Mucosa of descending colon (tissue), 3 donors: ENCODE measurements around the gene B3GALT2. TPM values are rescaled to one million over a fixed set of nuclear protein-coding genes. Genes with fewer than 3 reads are reported as not detected.
A peak's percentile ranks its signal among the peaks of the same experiment; 100 is the strongest.
"Not testable (repeated sequence)": the region's sequence is repeated elsewhere in the genome, so short reads cannot be mapped to it uniquely, and the experiment has no call there.

ENCODE experiments used
- ATAC-seq: fragments of 200-7000 bp; cut with Tn5 transposase; one replicate; pipeline ENCODE4 v1.9.1; 2020; ENCODE audit warnings: mild to moderate bottlenecking, moderate library complexity
- DNase-seq, 3 donors: peaks; one replicate each; pipeline ENCODE4 v3.0.0-alpha.2; 2020
- H3K36me3 ChIP-seq: fragments of 200-600 bp; one replicate; pipeline ENCODE4 v1.8.0; 2021; ENCODE audit warnings: low read depth, mild to moderate bottlenecking
- H3K4me1 ChIP-seq: fragments of 200-600 bp; one replicate; pipeline ENCODE4 v1.8.0; 2021; ENCODE audit warnings: low read depth, mild to moderate bottlenecking
- H3K4me3 ChIP-seq: fragments of 200-600 bp; one replicate; pipeline ENCODE4 v1.8.0; 2021; ENCODE audit warnings: mild to moderate bottlenecking
- H3K9me3 ChIP-seq: fragments of 200-600 bp; one replicate; pipeline ENCODE4 v1.8.0; 2021; ENCODE audit warnings: mild to moderate bottlenecking
- intact Hi-C, 2 donors: fragments of 100-400 bp; cut with DNase I in 1 of 2; cut with micrococcal nuclease in 1 of 2; formaldehyde crosslinking; loops; one replicate each; pipeline versions ENCODE4 v1.11.0 to v1.11.1; 2022; cut with DNase I, micrococcal nuclease
- total RNA-seq, 3 donors: library from RNA; stranded (reverse); fragmentation: NEBNext Ultra II Directional in 2 of 3; extraction: Animal tissue kit (Norgen Biotek cat#: 25700) in 2 of 3; gene quantifications; one replicate each; pipeline versions ENCODE4 v1.2.1 to v1.2.4, GENCODE V29; 2021 to 2023
- TF ChIP-seq, protein P1 (sequence below): fragments of 200-600 bp; IDR thresholded peaks from one replicate; pipeline ENCODE4 v1.8.0; 2022; ENCODE audit warnings: antibody characterized with exemption, mild to moderate bottlenecking
- donor health status: DM: no; HTN: no; CAD: no; lungs with moderate emphysema.
- donor health status: DM: no; HTN: no; CAD: no.
- donor health status: DM: no; HTN: yes; CAD: no.

The B3GALT2 gene
- total RNA-seq, 3 donors from 2014 or later = 0.43 to 1.5 (median 0.67) TPM

DNA sequence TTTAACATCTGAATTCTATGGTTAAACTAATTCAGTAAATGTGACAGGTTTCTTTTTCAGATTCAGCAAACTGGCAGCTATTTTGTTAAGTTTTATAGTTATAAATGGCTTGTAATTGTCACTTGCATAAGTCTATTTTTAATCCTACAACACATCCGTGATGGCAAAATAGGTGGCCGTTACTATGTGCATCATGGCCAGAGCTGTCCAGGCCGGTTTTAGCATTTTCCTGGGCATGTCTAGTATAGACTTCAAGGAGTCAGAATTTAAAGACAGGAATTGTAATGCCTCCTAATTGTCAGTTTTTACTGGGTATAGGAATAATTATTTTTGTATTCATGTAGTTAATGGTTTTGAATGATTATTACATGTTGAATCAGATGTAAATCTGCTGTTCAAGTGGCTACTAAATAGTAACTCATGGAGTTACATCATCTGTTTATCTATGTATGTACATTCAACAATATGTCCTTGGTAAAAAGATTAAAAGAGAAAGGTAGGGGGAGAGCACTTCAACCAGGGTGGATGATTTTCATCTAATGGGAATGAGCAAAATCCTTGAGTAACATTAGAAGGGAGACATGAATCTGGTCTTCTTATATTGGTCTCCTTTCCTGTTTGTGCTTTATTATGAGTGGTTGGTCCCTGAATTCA lies 3.2 kb upstream of the B3GALT2 start:
- intact Hi-C loops = loop anchor here in 1 of 2 donors (10.0 kb wide), 2 partner anchors 215 to 1105 kb away; no protein-coding TSS in a partner anchor
- H3K36me3 ChIP-seq = no peaks in the 10 kb centered on the region
- peaks cover 34% of the 10 kb centered on the region for H3K4me1 ChIP-seq
- no peak overlapping the region for H3K4me3 ChIP-seq
- TF ChIP-seq, protein P1, sequence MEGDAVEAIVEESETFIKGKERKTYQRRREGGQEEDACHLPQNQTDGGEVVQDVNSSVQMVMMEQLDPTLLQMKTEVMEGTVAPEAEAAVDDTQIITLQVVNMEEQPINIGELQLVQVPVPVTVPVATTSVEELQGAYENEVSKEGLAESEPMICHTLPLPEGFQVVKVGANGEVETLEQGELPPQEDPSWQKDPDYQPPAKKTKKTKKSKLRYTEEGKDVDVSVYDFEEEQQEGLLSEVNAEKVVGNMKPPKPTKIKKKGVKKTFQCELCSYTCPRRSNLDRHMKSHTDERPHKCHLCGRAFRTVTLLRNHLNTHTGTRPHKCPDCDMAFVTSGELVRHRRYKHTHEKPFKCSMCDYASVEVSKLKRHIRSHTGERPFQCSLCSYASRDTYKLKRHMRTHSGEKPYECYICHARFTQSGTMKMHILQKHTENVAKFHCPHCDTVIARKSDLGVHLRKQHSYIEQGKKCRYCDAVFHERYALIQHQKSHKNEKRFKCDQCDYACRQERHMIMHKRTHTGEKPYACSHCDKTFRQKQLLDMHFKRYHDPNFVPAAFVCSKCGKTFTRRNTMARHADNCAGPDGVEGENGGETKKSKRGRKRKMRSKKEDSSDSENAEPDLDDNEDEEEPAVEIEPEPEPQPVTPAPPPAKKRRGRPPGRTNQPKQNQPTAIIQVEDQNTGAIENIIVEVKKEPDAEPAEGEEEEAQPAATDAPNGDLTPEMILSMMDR = no peak
- DNase-seq (no peak), ATAC-seq (no peak)
- H3K9me3 ChIP-seq = peaks cover 6% of the 10 kb centered on the region

GRCh38 chr1:193188915-193189314 lies 2.5 kb upstream of the B3GALT2 start:
- not testable (repeated sequence) for H3K9me3 ChIP-seq, H3K4me3 ChIP-seq, H3K36me3 ChIP-seq
- DNase-seq (peak in 2 of 3 donors; percentile 32 to 39), ATAC-seq (peak; percentile 54)
- peaks cover 34% of the 10 kb centered on the region for H3K4me1 ChIP-seq
- intact Hi-C loops = loop anchor here in 1 of 2 donors (10.0 kb wide), 2 partner anchors 216 to 1106 kb away; no protein-coding TSS in a partner anchor

GRCh38 chr1:193187114-193187513 lies 701 bp upstream of the B3GALT2 start:
- DNase-seq (no peak), ATAC-seq (no peak)
- Histone ChIP-seq H3K4me3 (no peak overlapping the region), H3K4me1 (peaks cover 34% of the 10 kb centered on the region), H3K36me3 (no peaks in the 10 kb centered on the region), H3K9me3 (peaks cover 2% of the 10 kb centered on the region)
- TF ChIP-seq, protein P1 = no peak
- intact Hi-C loops = loop anchor here in 1 of 2 donors (10.0 kb wide), 2 partner anchors 218 to 1108 kb away; no protein-coding TSS in a partner anchor

DNA sequence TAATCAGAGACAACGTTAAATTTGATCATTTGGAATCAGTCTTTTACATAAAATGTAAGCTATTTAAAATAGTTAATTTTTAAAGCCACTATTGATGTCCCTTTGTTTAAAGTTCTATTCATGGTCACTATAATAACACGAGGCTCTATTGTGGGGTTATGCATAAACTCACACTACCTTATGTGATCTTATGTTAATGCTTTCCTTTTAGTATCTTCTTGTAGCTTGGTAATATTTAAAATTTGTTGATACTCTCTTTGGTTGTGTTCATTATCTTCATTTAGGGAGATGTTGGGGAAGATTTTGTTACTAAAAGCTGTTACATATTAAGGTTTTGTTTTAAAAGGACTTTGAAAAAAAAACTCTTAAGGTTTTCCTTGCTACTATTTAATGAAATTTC lies 1.2 kb downstream of the B3GALT2 start:
- no peak overlapping the region for H3K4me3 ChIP-seq
- ATAC-seq (no peak), DNase-seq (no peak)
- H3K4me1 ChIP-seq = peaks cover 34% of the 10 kb centered on the region
- no peaks in the 10 kb centered on the region for H3K9me3 ChIP-seq
- no peaks in the 10 kb centered on the region for H3K36me3 ChIP-seq
- TF ChIP-seq, protein P1 = no peak
- intact Hi-C loops = loop anchor here in 1 of 2 donors (10.0 kb wide), 2 partner anchors 220 to 1110 kb away; no protein-coding TSS in a partner anchor

DNA sequence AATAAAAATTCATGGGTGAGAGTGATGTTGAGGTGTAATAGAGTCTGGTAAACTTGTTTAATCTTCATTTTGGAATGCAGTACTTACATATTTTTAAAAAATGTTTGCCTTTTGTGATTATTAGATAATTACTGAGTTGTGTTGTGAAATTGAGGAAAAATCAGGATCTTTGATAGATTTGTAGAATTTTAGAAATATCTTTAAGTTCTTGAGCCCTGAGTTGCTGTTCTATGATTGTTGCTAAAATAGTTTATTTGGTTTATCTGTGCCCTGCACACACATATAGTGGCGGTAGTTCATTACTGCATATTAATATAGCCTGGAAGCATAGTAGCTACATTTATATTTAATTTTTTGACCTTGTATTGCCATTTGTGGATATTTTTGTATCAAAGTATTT lies 1.6 kb downstream of the B3GALT2 start:
- H3K4me3 ChIP-seq = no peak overlapping the region
- DNase-seq (no peak), ATAC-seq (no peak)
- no peaks in the 10 kb centered on the region for H3K36me3 ChIP-seq
- peaks cover 31% of the 10 kb centered on the region for H3K4me1 ChIP-seq
- intact Hi-C loops = loop anchor here in 1 of 2 donors (10.0 kb wide), 2 partner anchors 220 to 1110 kb away; no protein-coding TSS in a partner anchor
- no peaks in the 10 kb centered on the region for H3K9me3 ChIP-seq
- TF ChIP-seq, protein P1 = no peak

DNA sequence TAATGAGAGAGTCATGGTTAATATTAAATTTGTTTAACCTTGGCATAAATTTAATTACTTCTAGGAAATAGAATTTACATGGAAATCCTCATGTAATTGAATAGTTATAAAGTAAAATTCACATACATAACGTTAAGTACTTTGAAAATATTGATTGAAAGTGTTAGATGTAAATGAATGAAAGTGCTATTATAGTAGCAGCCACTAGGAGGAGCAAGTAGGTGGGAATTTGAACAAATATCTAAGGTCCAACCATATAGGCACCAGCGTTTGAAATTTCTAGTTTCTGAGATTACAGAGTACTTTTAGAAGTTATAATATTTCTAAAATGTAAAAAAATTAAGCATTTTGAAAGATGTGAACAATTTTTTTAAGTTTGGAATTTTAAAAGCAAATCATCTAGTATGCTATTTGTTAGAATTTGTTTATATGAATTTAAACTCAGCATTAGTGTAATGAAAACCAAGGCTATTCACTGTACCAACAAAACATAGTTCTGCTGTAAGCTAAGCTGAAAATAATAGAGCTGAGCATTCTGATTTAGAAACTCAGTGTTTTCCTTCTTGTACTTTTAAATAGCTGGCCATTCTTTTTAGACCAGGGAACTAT lies 3.3 kb downstream of the B3GALT2 start:
- Histone ChIP-seq H3K9me3 (no peaks in the 10 kb centered on the region), H3K36me3 (no peaks in the 10 kb centered on the region), H3K4me1 (peaks cover 31% of the 10 kb centered on the region), H3K4me3 (no peak overlapping the region)
- peak in 1 of 3 donors; percentile 33 for DNase-seq
- peak; percentile 77 for ATAC-seq
- TF ChIP-seq, protein P1 = peak; percentile 57
- intact Hi-C loops = loop anchor here in 1 of 2 donors (10.0 kb wide), 2 partner anchors 222 to 1112 kb away; no protein-coding TSS in a partner anchor
